ENCODE measurements around the gene EEPD1.

The EEPD1 gene

GRCh38 chr7:36131026-36131425 is 22.0 kb upstream of the EEPD1 start:
- TF ChIP-seq, protein P1, sequence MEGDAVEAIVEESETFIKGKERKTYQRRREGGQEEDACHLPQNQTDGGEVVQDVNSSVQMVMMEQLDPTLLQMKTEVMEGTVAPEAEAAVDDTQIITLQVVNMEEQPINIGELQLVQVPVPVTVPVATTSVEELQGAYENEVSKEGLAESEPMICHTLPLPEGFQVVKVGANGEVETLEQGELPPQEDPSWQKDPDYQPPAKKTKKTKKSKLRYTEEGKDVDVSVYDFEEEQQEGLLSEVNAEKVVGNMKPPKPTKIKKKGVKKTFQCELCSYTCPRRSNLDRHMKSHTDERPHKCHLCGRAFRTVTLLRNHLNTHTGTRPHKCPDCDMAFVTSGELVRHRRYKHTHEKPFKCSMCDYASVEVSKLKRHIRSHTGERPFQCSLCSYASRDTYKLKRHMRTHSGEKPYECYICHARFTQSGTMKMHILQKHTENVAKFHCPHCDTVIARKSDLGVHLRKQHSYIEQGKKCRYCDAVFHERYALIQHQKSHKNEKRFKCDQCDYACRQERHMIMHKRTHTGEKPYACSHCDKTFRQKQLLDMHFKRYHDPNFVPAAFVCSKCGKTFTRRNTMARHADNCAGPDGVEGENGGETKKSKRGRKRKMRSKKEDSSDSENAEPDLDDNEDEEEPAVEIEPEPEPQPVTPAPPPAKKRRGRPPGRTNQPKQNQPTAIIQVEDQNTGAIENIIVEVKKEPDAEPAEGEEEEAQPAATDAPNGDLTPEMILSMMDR (IDR thresholded peaks at IDR 0.05; ENCODE audit: low read depth, low read length, missing control alignments): no peak
- no peak for DNase-seq (ENCODE audit: low read depth)
- in situ Hi-C loops (cut with HindIII; ENCODE audit: low sequenced_read_pairs): no loop called here
- H3K4me3 ChIP-seq (ENCODE audit: low read depth, low read length): no peak overlapping the region

DNA sequence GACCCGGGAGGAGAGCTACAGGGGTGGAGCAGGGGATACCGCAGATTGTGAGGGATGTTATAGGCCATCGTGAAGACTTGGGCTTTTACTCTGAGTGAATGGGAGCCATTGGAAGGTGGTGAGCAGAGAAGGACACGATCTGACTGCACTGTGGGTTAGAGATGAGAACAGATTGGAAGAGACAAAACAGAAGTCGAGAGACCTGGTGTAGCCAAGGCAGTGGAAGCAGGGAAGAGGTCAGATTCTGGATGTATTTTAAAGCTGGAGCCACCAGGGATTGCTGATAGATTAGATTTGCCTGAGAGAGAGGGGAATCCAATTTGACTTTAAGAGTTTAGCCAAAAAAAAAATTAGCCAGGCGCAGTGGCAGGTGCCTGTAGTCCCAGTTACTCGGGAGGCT is 21.6 kb upstream of the EEPD1 start:
- TF ChIP-seq, protein P1 (IDR thresholded peaks at IDR 0.05; ENCODE audit: low read depth, low read length, missing control alignments): no peak
- DNase-seq (ENCODE audit: low read depth): no peak
- H3K4me3 ChIP-seq (ENCODE audit: low read depth, low read length): no peak overlapping the region
- in situ Hi-C loops (cut with HindIII; ENCODE audit: low sequenced_read_pairs): no loop called here

GRCh38 chr7:36132012-36132411 is 21.0 kb upstream of the EEPD1 start:
- in situ Hi-C loops (cut with HindIII; ENCODE audit: low sequenced_read_pairs): no loop called here
- TF ChIP-seq, protein P1 (IDR thresholded peaks at IDR 0.05; ENCODE audit: low read depth, low read length, missing control alignments): no peak
- DNase-seq (ENCODE audit: low read depth): no peak
- H3K4me3 ChIP-seq (ENCODE audit: low read depth, low read length): no peak overlapping the region

- no peak for DNase-seq (ENCODE audit: low read depth)
- TF ChIP-seq, protein P1 (IDR thresholded peaks at IDR 0.05; ENCODE audit: low read depth, low read length, missing control alignments): no peak
- in situ Hi-C loops (cut with HindIII; ENCODE audit: low sequenced_read_pairs): no loop called here
- H3K4me3 ChIP-seq (ENCODE audit: low read depth, low read length): no peak overlapping the region
Measured at GRCh38 chr7:36135700-36136099, 17.4 kb upstream of the EEPD1 start.

GRCh38 chr7:36137258-36137657 is 15.8 kb upstream of the EEPD1 start:
- H3K4me3 ChIP-seq (ENCODE audit: low read depth, low read length): no peak overlapping the region
- TF ChIP-seq, protein P1 (IDR thresholded peaks at IDR 0.05; ENCODE audit: low read depth, low read length, missing control alignments): no peak
- in situ Hi-C loops (cut with HindIII; ENCODE audit: low sequenced_read_pairs): no loop called here
- no peak for DNase-seq (ENCODE audit: low read depth)

DNA sequence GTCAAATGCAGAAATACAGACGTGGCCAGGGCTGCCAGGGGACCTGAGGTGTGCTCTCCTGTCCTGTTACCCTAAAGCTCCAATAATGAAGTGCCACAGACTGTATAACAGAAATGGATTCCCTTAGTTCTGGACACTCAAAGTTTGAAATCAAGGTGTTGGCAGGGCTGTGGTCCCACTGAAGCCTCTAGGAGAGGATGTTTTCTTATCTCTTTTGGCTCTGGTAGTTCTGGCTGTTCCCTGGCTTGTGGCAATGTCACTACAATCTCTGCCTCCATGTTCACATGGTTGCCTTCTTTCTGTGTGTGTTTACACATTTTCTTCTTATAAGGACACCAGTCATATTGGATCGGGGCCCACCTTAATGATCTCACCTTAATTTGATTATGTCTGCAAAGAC is 15.3 kb upstream of the EEPD1 start:
- H3K4me3 ChIP-seq (ENCODE audit: low read depth, low read length): no peak overlapping the region
- in situ Hi-C loops (cut with HindIII; ENCODE audit: low sequenced_read_pairs): no loop called here
- TF ChIP-seq, protein P1 (IDR thresholded peaks at IDR 0.05; ENCODE audit: low read depth, low read length, missing control alignments): no peak
- DNase-seq (ENCODE audit: low read depth): no peak

GRCh38 chr7:36138209-36138608 is 14.8 kb upstream of the EEPD1 start:
- no peak for DNase-seq (ENCODE audit: low read depth)
- in situ Hi-C loops (cut with HindIII; ENCODE audit: low sequenced_read_pairs): no loop called here
- TF ChIP-seq, protein P1 (IDR thresholded peaks at IDR 0.05; ENCODE audit: low read depth, low read length, missing control alignments): no peak
- no peak overlapping the region for H3K4me3 ChIP-seq (ENCODE audit: low read depth, low read length)
